ENCODE measurements around the gene EDIL3. TPM values are rescaled to one million over a fixed set of nuclear protein-coding genes. Genes with fewer than 3 reads are reported as not detected.

The EDIL3 gene
- total and polyA plus RNA-seq, 10 of the 15 experiments (the other 5 are each of a cell fraction or from before 2014, with no cell fraction given): 0.01 to 0.62 (median 0.20) TPM

- Histone ChIP-seq H3K4me2 (ENCODE audit: control insufficient read depth, insufficient read depth) (no peak overlapping the region), H3K9me3 (replicated peaks; ENCODE audit: control insufficient read depth, insufficient read depth, low read length) (no peaks in the 10 kb centered on the region), H3K27me3 (replicated peaks in 1 of 2; ENCODE audit: control insufficient read depth in 2 of 2, insufficient read depth in 2 of 2, low read length in 1 of 2) (no peaks in the 10 kb centered on the region), H3K4me3 (no peak overlapping the region), H3K36me3 (ENCODE audit: control insufficient read depth in 2 of 2, insufficient read depth in 2 of 2, low read length in 1 of 2) (no peaks in the 10 kb centered on the region), H2AFZ (ENCODE audit: control insufficient read depth, low read depth, low read length) (no peak overlapping the region), H3K27ac (ENCODE audit: control insufficient read depth, insufficient read depth) (no peak overlapping the region), H4K20me1 (ENCODE audit: control insufficient read depth, insufficient read depth) (no peaks in the 10 kb centered on the region), H3K79me2 (ENCODE audit: control insufficient read depth, insufficient read depth, low read length) (no peaks in the 10 kb centered on the region), H3K9ac (ENCODE audit: control insufficient read depth, insufficient read depth, low read length) (no peak overlapping the region), H3K4me1 (ENCODE audit: control insufficient read depth, insufficient read depth, low read length) (no peaks in the 10 kb centered on the region)
- ChIA-PET POLR2A (no interaction called here), SMC1A (ENCODE audit: uncharacterized antibody, unreplicated experiment) (no interaction called here), RAD21 (ENCODE audit: unreplicated experiment) (no interaction called here), CTCF (no interaction called here)
- 43% methylated on average over 9 of the region's 9 CpGs for WGBS (ENCODE audit: insufficient coverage, insufficient replicate concordance, low lambda C conversion rate, missing lambda C conversion rate)
- in situ Hi-C loops (cut with MboI): no loop called here
- ATAC-seq: no peak
- FAIRE-seq: no peak
- BruUV-seq (replicated peaks): no TSS peak
- no peak for DNase-seq (ENCODE audit: low read depth, low spot score)
- intact Hi-C loops (cut with micrococcal nuclease; ENCODE audit: unreplicated experiment): no loop called here
- no peak for TF ChIP-seq NRF1 (conservative IDR thresholded peaks at IDR 0.05; ENCODE audit: low read depth, low read length)
Observed at GRCh38 chr5:84372066-84372695, 12.5 kb downstream of the EDIL3 start.

GRCh38 chr5:84370176-84370575, 14.5 kb downstream of the EDIL3 start:
- DNase-seq (ENCODE audit: low read depth, low spot score): no peak
- Histone ChIP-seq H3K4me2 (ENCODE audit: control insufficient read depth, insufficient read depth) (no peak overlapping the region), H3K27ac (ENCODE audit: control insufficient read depth, insufficient read depth) (no peak overlapping the region), H3K9ac (ENCODE audit: control insufficient read depth, insufficient read depth, low read length) (no peak overlapping the region), H3K4me3 (no peak overlapping the region), H3K4me1 (ENCODE audit: control insufficient read depth, insufficient read depth, low read length) (no peaks in the 10 kb centered on the region), H4K20me1 (ENCODE audit: control insufficient read depth, insufficient read depth) (no peaks in the 10 kb centered on the region), H3K9me3 (replicated peaks; ENCODE audit: control insufficient read depth, insufficient read depth, low read length) (no peaks in the 10 kb centered on the region), H3K36me3 (ENCODE audit: control insufficient read depth in 2 of 2, insufficient read depth in 2 of 2, low read length in 1 of 2) (no peaks in the 10 kb centered on the region), H3K27me3 (replicated peaks in 1 of 2; ENCODE audit: control insufficient read depth in 2 of 2, insufficient read depth in 2 of 2, low read length in 1 of 2) (no peaks in the 10 kb centered on the region), H2AFZ (ENCODE audit: control insufficient read depth, low read depth, low read length) (no peak overlapping the region), H3K79me2 (ENCODE audit: control insufficient read depth, insufficient read depth, low read length) (no peaks in the 10 kb centered on the region)
- ChIA-PET RAD21 (ENCODE audit: unreplicated experiment) (no interaction called here), CTCF (no interaction called here), POLR2A (no interaction called here), SMC1A (ENCODE audit: uncharacterized antibody, unreplicated experiment) (interaction anchor here (1.4 kb wide), 1 partner anchor 9 kb away, joined by 4 read pairs; no protein-coding TSS in a partner anchor)
- TF ChIP-seq NR2C2 (IDR thresholded peaks at IDR 0.05; ENCODE audit: borderline replicate concordance, control insufficient read depth, insufficient read length, low read depth) (no peak), FOXK2 (IDR thresholded peaks at IDR 0.05) (no peak), EED (IDR thresholded peaks at IDR 0.05; ENCODE audit: low read depth) (no peak), IRF4 (IDR thresholded peaks at IDR 0.05; ENCODE audit: low read depth, low read length) (no peak), BCL3 (IDR thresholded peaks at IDR 0.05; ENCODE audit: borderline replicate concordance, insufficient read depth, low read depth, low read length, poor library complexity, severe bottlenecking) (no peak), MYB (IDR thresholded peaks at IDR 0.05; ENCODE audit: borderline replicate concordance, low read depth, low read length) (no peak), MYC (IDR thresholded peaks at IDR 0.05; ENCODE audit: insufficient read depth, insufficient read length, insufficient replicate concordance, low read length, severe bottlenecking) (no peak), EP300 (IDR thresholded peaks at IDR 0.05; ENCODE audit: borderline replicate concordance in 1 of 2, control insufficient read depth in 1 of 2, low read depth in 2 of 2, low read length in 2 of 2) (no peak), RUNX3 (IDR thresholded peaks at IDR 0.05; ENCODE audit: low read length) (no peak), LARP7 (IDR thresholded peaks at IDR 0.05) (no peak), POU2F2 (IDR thresholded peaks at IDR 0.05; ENCODE audit: borderline replicate concordance, low read depth, low read length) (no peak), RBBP5 (conservative IDR thresholded peaks at IDR 0.05) (no peak), TCF12 (IDR thresholded peaks at IDR 0.05; ENCODE audit: low read depth, low read length) (no peak), E4F1 (IDR thresholded peaks at IDR 0.05; ENCODE audit: borderline replicate concordance, partially characterized antibody) (no peak)
- in situ Hi-C loops (cut with MboI) (no loop called here), intact Hi-C loops (cut with micrococcal nuclease; ENCODE audit: unreplicated experiment) (no loop called here)
- WGBS (ENCODE audit: insufficient coverage, insufficient replicate concordance, low lambda C conversion rate, missing lambda C conversion rate): 44% methylated on average over 2 of the region's 2 CpGs
- ATAC-seq: no peak
- no peak for FAIRE-seq
- BruUV-seq (replicated peaks): no TSS peak
